HG02571 (cell line): ENCODE results near the gene ATOH7.
"Not testable (repeated sequence)": the region's sequence is repeated elsewhere in the genome, so short reads cannot be mapped to it uniquely, and the experiment has no call there.

Experiments used
- ATAC-seq: cut with Tn5 transposase; IDR thresholded peaks from one replicate; pipeline ENCODE4 v1.9.1; 2021; ENCODE audit warnings: mild to moderate bottlenecking, moderate library complexity; ENCODE audit not compliant: unreplicated experiment

The ATOH7 gene

DNA sequence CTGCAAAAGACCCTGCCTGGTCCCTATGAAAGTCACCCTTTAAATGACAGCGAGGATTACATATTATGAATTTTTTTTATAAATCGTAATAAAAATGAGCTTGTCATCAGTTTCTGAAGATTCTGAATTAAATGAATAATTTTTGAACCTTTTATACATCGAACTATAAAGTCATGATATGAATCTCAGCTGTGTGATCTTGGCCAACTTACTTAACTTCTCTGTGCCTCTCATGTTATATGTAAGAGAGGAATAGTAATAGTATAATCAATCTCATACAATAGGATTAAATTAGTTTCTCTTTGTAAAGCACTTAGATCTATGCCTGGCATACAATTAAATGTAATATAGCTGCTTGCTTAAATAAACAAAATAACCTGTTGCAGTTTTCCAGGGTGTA, 5.3 kb upstream of the ATOH7 start:
- no peak for ATAC-seq

DNA sequence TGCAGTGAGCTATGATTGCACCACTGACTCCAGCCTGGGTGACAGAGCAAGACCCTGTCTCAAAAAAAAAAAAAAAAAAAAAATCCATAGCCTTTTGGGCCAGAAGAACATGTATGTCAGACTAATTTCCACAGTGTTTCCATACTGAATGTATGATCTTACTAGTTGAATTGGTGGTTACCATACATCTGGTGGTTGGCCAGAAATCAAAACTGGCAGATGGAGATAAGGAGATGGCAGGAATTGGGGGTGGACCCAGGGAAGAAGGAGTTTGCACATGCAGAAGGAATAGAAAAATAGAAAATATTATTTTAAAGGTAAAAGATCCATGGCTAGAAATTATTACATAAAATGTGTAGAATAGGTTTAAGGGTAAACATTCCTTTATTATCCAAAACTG, 3.7 kb upstream of the ATOH7 start:
- ATAC-seq = no peak

DNA sequence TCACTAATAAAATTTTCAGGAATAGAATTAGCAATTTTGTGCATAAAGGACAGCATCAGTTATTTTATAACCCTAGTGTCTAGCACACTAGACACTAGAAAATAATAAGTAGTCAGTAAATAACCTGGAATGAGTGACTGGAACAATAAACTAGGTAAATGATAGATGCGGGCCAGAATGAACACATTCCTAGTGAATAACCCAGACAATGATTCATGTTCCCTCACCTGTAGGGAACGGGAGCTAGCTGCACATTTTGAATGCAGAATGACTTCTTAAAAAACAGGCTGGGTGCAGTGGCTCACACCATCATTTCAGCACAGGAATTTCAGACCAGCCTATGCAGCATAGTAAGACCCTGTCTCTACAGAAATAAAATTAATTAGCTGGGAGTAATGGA, 3.2 kb upstream of the ATOH7 start:
- no peak for ATAC-seq

DNA sequence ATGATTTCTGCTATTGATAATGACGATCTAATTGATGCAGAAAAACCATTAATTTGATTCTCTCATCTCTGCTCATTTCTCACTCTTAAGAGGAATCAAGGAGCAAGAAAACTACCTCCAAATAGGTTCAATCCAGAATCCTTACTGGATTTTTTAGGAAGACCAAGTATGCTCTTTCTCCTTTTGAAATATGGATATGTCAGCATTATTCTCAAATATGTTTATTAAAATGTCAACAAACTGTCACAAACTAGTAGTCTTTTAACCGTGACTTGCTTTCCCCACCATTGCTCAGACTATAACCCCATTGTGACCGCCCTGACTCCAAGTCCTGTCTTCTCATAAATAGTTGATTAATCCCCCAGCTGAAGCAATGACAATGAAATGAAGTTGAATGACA, 1.1 kb upstream of the ATOH7 start:
- ATAC-seq = no peak

DNA sequence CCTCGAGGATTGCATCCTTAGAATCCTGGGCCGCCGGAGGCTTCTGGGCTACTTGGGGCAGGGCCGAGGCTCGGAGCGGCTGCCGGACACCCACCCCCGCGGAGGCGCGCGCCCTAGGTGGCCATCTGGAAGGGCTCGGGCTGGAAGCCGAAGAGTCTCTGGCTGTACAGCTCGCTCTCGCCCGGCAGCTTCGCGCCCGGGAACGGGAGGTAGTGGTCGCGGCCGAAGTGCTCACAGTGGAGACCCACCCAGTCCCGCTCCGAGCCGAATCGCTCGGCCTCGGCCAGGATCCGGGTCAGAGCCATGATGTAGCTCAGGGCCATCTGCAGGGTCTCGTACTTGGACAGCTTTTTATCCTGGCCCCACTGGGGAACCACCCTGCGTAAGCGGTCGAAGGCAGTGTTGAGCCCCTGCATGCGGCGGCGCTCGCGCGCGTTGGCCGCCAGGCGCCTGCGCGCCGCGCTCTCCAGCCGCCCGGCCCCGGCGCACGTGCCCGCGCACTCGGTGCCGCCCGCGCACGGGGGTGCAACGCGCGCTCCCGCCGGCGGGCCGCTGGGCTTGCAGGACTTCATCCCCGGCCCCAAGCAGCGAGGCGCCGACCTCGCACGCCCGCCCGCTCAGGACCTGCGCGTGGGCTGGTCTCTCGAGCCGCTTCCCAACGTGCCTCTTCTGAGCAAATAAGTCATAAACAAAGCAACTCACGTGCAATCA, 652 bp downstream of the ATOH7 start:
- peak; percentile 91 for ATAC-seq

DNA sequence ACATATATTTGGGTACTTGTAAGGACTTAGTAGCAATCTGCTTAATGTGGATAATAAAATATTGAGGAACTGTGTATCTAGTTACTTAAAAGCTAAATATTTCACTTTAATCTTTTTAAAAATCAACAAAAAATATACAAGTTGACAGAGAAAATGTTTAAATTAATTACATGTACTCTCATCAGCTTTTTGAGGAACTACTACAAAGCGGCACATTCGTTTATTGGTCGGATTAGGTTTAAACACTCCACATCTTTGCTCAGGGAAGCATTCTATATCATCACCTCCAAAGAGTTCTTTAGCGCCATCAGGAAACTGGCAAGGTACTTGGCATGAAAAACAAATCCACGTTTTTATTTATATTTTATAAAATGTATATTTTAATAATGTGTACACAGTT, 1.6 kb downstream of the ATOH7 start:
- ATAC-seq = no peak

DNA sequence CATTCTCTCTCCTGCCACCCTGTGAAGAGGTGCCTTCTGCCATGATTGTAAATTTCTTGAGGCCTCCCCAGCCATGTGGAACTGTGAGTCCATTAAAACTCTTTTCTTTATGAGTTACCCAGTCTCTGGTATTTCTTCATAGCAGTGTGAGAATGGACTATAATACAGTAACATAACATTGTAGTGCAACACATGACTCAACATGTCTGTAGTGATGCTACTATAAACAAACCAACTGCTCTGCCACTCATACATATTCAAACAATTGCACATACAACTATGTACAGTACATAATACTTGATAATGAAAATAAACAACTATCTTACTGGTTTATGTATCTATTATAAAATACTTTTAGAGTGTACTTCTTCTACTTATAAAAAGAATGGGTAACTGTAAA, 7.1 kb downstream of the ATOH7 start:
- no peak for ATAC-seq

DNA sequence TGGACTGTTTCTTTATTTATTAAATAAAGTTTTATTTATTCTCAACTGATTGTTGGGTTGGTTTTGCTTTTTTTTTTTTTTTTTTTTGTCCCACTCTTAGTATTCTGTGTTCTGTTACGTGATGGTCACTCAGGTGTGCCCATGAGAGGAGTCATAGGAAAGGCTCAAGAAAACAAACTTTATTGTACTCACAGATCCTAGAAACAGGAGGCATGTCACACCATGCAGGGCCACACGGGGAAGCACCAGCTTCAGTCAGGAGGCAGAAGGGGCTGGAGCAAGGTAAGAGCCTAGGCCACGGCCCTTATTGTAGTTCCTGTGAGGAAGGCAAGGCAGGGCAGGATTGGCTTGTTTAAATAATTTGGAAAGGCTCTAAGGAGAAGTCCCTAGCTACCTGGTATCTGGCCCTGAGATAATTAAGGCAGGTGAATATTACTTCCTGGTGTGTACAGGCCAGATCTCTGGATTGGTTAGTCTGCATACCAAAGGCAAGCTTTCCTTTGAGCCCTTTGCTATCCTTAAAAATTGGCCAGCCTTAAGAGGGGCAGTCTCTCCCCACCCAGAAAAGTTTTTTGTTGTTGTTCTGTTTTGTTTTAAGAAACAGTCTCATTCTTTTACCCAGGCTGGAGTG, 8.3 kb downstream of the ATOH7 start:
- no peak for ATAC-seq

DNA sequence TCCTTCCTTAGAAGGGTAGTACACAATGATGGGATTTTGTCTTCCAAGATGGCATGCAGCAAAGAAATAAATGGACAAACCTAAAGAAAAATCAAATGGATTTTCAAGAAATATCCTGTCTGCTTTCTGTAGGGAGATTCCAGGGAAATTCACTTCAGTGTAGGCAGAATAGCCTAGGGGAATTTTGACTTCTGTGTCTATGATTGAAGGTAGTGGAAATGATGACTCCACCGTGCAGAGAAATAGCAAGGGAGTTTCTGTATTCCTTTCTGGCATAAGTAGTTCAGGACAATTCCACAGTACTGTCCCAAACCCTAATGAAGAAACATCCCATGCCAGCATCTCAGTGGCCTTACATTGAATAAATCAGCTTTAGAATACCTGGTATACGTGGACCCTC, 9.5 kb downstream of the ATOH7 start:
- no peak for ATAC-seq

DNA sequence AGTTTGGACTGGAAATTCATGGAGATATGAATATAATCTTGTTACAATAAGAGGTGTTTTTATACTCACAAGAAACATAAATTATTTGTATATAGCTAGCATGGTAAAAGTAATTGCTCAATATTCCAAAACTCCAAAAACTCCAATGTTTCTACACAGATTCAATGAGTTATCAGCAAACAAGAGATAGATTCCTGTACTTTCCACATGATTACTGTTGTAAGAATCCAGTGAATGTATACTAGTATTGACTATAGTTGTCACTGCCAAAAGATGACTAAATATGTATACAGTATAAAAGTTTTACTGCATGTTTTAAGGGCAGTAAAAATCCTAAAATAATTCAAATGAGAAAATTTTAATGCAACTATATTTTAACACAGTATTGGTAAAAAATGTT, 10.7 kb downstream of the ATOH7 start:
- no peak for ATAC-seq

DNA sequence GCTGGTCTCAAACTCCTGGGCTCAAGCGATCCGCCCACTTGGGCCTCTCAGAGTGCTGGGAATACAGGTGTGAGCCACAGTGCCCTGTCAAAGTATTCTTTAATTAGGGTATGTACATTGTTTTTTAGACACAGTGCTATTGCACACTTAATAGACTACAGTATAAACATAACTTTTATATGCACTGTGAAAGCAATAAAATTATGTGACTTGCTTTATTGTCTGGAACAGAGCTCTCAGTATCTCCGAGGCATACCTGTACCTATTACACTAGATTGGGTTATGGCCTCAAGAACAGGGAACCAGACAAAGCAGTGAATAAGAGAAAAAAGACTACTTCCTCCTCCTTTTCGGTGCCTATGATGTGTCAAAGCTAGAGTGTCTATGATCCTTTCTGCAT, 13.1 kb downstream of the ATOH7 start:
- ATAC-seq = no peak

DNA sequence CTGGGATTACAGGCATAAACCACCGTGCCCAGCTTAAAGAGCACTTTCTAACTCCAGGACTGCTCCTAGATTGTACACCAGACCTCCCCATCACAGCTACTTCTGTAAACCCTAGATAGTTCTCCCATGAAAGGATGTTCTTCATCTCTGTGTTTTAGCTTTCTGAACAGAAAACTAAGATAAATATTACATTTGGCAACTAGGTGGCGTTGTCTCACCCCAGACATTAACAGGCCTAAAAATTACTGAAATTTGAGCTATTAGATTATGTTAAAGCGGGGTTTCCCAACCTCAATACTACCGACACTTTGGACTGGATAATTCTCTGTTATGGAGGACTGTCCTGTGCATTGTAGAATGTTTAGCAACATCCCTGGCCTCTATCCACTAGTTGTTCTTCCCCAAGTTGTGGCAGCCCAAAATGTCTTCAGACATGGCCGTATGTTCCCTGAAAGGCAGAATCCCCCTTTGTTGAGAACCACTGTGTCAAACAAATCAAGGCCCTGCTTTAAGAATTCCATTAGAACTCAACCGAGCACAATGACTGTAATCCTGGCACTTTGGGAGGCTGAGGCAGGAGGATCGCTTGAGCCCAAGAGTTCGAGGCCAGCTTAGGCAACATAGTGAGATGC, 19.1 kb downstream of the ATOH7 start:
- ATAC-seq = no peak

DNA sequence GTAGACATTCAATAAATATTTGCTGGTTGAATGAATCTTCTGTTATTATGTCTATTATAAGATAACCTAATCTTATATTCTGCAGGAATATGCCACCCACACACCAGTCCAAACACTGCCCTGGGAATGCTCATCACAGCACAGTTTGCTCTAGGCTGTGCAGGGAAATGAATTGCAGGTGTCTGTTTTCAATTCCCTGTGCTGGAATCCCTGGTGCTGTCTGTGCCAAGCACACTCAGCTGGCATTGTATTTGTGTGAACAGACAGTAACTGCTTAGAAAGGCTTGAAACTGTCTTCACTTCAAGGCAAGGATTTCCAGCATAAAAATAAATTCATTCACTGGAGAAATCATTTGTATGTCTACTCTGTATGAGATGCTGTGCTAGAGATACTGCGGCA, 20.2 kb downstream of the ATOH7 start:
- no peak for ATAC-seq

DNA sequence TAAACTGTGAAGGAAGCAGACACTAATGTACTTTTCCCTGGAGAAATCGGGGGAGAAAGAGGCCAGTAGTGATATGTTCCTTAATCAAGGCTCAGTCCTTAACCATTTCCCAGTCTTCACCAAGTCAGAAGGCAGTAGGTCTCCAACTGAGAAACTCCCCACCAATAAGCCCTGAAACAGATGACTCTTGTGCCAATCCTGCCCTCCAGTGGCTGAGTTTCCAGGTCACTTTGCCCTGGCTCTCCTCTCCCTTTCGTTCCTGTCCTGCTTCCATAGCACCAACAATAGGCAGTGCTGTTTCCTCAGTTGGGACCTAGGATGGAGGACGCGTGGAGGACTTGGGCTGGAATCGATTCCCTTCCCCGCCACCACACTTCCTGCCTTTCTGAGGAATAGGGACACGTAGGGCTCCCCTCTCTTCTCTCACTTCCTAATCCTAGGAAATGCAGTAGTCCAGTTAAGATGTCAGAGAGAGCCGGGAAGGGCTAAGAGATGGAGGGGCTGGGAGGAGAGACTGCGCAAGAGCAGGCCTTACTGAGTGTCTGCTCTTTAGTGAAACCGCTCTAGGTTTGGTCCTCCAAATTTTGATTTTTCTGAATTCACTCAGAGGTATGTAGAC, 23.4 kb downstream of the ATOH7 start:
- ATAC-seq = no peak

DNA sequence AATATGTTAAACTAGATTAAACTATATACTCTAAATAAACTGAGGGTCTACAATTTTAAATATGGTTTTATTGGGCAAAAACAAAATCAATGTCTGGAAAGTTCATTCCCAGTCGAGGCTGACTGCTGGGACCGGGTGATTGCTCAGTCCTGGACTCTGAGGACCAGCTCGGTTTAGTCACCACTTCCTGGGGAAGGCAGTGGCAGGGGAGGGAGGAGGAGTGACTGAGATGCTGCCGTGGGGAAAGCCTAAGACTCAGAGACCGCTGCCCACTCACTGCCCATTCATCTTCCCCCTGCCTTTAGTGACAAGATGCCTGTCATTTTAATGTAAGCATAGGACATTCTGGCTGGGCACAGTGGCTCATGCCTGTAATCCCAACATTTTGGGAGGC, 29.0 kb downstream of the ATOH7 start:
- ATAC-seq = no peak

DNA sequence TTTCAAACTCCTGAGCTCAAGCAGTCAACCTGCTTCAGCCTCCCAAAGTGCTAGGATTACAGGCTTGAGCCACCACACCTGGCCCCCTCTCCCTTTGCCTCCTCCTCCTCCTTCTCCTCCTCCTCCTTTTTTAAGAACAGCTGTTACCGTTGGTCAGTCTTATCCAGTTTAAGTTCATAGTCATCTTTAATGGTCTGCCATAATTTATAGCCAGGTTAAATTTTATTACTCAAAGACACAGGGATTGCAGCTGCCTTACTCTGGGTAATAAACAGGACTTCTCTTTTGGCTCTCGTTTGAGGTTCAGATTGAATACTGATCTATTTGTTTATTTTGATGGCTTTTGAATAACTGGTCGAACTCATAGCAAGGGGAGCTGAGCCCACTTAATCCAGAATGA, 35.2 kb downstream of the ATOH7 start:
- no peak for ATAC-seq

DNA sequence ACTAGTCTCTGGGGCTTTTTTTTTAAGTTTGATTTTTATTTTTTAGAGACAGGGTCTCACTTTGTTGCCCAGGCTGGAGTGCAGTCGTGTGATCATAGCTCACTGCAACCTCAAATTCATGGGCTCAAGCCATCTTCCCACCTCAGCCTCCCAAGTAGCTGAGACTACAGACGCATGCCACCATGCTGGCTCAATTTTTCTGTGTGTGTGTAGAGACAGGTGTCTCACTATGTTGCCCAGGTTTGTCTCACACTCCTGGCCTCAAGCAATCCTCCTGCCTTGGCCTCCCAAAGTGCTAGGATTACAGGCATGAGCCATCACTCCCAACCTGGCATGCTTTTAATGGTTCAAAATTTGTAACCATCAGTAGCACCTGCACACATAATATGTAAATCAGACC, 36.1 kb downstream of the ATOH7 start:
- ATAC-seq = not testable (repeated sequence)

DNA sequence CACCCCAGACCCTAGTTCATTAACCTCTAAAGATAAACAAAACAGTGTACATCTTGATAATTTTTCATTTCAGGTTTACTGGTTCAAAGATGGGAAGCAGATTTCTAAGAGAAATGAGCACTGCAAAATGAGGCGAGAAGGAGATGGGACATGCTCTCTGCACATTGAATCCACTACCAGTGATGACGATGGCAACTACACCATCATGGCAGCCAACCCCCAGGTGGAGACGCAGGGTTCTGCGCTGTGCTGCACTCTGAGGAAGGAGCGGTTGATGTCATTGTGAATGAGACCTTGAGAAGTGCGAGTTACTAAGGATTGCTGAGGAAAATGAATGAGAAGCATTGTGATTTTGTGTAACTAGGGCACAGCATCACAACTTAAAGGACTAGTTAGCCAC, 37.6 kb downstream of the ATOH7 start:
- ATAC-seq = no peak

DNA sequence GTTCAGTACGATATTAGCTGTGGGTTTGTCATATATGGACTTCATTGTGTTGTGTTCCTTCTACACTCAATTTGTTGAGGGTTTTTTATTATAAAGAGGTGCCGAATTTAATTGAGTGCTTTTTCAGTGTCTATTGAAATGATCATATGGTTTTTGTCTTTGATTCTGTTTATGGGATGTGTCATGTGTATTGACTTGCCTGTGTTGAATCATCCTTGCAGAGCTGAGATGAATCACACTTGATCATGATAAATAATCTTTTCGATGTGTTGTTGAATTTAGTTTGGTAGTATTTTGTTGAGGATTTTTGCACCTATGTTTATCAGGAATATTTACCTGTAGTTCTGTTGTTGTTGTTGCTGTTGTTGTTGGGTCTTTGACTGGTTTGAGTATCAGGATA, 39.8 kb downstream of the ATOH7 start:
- no peak for ATAC-seq

DNA sequence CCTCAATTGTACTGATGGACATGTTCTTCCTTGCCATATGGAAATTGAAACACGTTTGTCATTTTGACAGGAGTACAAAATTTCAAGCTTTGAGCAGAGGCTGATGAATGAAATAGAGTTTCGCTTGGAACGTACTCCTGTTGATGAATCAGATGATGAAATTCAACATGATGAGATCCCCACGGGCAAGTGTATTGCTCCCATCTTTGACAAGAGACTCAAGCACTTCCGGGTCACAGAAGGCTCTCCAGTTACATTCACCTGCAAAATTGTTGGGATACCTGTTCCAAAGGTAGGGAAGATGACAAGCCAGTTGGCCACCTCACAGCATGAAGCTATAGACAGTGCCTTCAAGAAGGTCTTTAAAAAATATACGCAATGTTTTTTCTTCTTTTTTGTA, 43.1 kb downstream of the ATOH7 start:
- no peak for ATAC-seq

DNA sequence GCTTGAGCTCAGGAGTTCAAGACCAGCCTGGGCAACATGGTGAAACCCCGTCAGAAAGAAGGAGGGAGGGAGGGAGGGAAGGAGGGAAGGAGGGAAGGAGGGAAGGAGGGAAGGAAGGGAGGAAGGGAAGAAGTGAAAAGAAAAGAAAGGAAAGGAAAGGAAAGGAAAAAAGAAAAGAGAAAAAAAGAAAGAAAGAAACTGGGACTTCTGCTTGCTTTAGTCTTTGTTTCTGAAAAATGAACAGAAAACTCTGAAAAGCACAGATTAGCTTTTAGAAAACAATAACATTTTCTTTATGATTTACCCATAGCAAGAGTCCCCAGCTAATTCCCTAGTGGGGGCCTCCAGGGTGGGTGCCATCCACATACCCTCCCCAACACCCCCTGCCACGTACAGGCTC, 46.8 kb downstream of the ATOH7 start:
- no peak for ATAC-seq

DNA sequence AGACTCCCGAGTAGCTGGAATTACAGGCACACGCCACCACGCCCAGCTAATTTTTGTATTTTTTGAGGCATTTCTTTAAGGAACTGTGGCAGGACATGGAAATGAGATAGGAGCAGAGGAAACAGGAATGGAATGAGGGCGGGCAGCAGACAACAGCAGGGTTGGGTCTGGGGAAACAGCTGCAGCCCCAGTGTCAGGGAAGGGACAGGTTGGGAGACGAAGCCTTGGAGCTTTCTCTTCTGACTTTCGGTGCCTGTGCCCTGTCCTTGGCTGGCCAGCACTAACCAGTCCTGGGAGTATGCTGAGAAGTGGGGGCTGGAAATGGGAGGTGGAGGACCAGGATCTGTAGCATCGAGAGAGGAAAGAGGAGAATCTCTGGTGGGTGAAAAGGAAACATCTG, 47.4 kb downstream of the ATOH7 start:
- ATAC-seq = no peak
